HUES48 (cell line): ENCODE data around the gene CCAR1.
"Not testable (repeated sequence)": the region's sequence is repeated elsewhere in the genome, so short reads cannot be mapped to it uniquely, and the experiment has no call there.

ENCODE experiments used
- H3K27ac ChIP-seq: one replicate; pipeline ENCODE4 v1.7.0; 2013; ENCODE audit warnings: low read depth, low read length, inconsistent platforms
- H3K27me3 ChIP-seq: 2 replicates; pipeline ENCODE4 v1.6.1; 2013; ENCODE audit warnings: mild to moderate bottlenecking, low read length; ENCODE audit not compliant: control insufficient read depth, insufficient read depth
- H3K36me3 ChIP-seq: 2 replicates; pipeline ENCODE4 v1.6.1; 2013; ENCODE audit warnings: low read length; ENCODE audit not compliant: control insufficient read depth, insufficient read depth
- H3K4me1 ChIP-seq: 2 replicates; pipeline ENCODE4 v1.6.1; 2013; ENCODE audit warnings: mild to moderate bottlenecking, low read length; ENCODE audit not compliant: control insufficient read depth, insufficient read depth
- H3K4me3 ChIP-seq: 2 replicates; pipeline ENCODE4 v1.5.1; 2013; ENCODE audit warnings: mild to moderate bottlenecking, low read depth, low read length
- H3K9ac ChIP-seq: 2 replicates; pipeline ENCODE4 v1.6.1; 2013; ENCODE audit warnings: mild to moderate bottlenecking, low read depth, low read length, moderate library complexity
- H3K9me3 ChIP-seq: 2 replicates; pipeline ENCODE4 v1.6.1; 2013; ENCODE audit warnings: low read length; ENCODE audit not compliant: control insufficient read depth, insufficient read depth

The CCAR1 gene

DNA sequence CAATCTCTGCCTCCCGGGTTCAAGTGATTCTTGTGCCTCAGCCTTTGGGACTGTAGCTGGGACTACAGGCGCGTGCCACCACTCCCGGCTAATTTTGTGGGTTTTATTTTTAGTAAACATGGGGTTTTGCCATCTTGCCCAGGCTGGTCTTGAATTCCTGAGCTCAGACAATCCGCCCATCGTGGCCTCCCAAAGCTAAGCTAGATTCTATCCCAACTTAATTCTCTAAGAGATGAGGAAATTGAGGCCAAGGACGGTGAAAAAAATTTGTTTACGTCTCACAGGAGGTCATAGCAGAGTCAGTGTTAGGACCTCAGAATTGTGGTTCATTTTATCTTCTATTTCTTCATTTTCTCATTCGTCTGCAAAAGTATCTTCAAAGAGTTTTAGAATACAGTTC lies 6.1 kb downstream of the CCAR1 start:
- Histone ChIP-seq H3K9me3 (no peaks in the 10 kb centered on the region), H3K4me3 (no peak overlapping the region), H3K27ac (no peak overlapping the region), H3K27me3 (no peaks in the 10 kb centered on the region), H3K4me1 (no peaks in the 10 kb centered on the region), H3K9ac (no peak overlapping the region), H3K36me3 (peaks cover 91% of the 10 kb centered on the region)

DNA sequence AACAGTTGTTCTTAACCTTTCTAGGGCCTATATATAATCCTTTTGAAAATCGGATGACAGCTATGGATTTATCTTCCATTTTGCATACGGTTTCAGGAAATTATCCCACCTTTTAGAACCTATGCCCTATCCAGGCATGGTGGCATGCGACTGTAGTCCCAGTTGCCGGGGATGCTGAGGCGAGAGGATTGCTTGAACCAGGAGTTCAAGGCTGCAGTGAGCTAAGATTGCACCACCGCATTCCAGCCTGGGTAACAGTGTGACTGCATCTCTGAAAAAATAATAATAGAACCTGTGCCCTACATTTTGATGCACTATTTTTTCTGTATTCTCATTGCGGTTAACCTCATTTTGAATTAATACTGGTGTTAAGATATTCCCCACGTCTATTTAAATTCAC lies 11.6 kb downstream of the CCAR1 start:
- no peak overlapping the region for H3K9ac ChIP-seq
- peaks cover 97% of the 10 kb centered on the region for H3K36me3 ChIP-seq
- no peak overlapping the region for H3K27ac ChIP-seq
- no peaks in the 10 kb centered on the region for H3K4me1 ChIP-seq
- no peaks in the 10 kb centered on the region for H3K27me3 ChIP-seq
- no peak overlapping the region for H3K4me3 ChIP-seq
- no peaks in the 10 kb centered on the region for H3K9me3 ChIP-seq

DNA sequence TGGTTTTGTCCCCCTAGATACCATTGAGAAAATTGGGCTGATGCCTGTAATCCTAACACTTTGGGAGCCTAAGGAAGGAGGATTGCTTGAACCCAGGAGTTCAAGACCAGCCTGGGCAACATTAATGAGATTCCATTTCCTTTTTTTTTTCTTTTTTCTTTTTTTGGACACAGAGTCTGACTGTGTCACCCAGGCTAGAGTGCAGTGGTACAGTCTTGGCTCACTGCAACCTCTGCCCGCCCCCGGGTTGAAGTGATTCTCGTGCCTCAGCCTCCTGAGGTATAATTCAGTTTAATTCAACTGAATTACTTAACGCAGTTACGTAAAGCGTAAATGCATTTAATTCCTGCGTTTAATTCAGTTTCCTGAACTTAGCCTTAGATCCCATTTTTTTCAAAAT lies 13.3 kb downstream of the CCAR1 start:
- H3K27ac ChIP-seq, result no peak overlapping the region
- peaks cover 99% of the 10 kb centered on the region for H3K36me3 ChIP-seq
- H3K4me1 ChIP-seq, result no peaks in the 10 kb centered on the region
- no peaks in the 10 kb centered on the region for H3K27me3 ChIP-seq
- H3K9me3 ChIP-seq, result no peaks in the 10 kb centered on the region
- H3K4me3 ChIP-seq, result no peak overlapping the region
- H3K9ac ChIP-seq, result no peak overlapping the region

DNA sequence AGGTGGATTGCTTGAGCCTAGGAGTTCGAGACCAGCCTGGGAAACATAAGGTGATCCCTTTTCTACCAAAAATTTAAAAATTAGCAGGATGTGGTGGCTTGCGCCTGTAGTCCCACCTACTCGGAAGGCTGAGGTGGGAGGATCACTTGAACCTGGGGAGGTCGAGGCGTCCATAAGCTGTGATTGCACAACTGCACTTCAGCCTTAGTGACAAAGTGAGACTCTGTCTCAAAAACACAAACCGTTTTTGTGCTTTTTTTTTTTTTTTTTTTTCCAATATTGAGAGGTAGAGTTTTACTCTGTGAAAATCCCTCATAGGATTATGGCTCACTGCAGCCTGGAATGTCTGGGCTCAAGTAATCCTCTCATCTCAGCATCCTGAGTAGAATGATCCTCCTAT lies 14.1 kb downstream of the CCAR1 start:
- no peak overlapping the region for H3K4me3 ChIP-seq
- H3K27ac ChIP-seq, result no peak overlapping the region
- H3K9me3 ChIP-seq, result no peaks in the 10 kb centered on the region
- no peaks in the 10 kb centered on the region for H3K4me1 ChIP-seq
- H3K36me3 ChIP-seq, result peaks cover 99% of the 10 kb centered on the region
- H3K27me3 ChIP-seq, result no peaks in the 10 kb centered on the region
- no peak overlapping the region for H3K9ac ChIP-seq

DNA sequence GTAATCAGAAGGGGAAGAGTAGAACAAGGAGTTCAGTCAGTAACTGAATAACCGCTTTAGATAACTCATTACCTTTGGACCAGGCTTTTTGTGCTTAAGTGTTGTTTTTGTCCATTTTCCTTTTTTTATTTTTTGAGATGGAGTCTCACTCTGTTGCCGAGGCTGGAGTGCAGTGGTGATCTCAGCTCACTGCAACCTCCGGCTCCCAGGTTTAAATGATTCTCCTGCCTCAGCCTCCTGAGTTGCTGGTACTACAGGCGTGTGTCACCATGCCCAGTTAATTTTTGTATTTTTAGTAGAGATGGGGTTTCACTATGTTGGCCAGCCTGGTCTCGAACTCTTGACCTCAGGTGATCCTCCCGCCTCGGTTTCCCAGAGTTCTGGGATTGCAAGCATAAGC lies 14.7 kb downstream of the CCAR1 start:
- not testable (repeated sequence) for H3K27me3 ChIP-seq, H3K9ac ChIP-seq, H3K27ac ChIP-seq, H3K4me3 ChIP-seq, H3K4me1 ChIP-seq, H3K9me3 ChIP-seq
- H3K36me3 ChIP-seq, result peaks cover 100% of the 10 kb centered on the region

DNA sequence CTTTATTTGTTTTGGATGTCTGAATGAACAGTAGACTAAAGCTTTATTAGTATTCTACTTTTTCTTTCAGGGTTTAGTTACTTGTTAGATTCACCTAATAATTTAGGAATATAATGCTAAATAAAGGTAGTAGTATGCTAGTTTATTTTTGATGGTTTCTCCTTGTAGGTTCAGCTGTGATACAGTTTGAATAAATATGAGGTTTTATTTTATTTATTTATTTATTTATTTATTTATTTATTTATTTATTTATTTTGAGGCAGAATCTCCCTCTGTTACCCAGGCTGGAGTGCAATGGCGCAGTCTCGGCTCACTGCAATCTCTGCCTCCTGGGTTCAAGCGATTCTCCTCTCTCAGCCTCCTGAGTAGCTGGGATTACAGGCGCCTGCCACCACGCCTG lies 19.6 kb downstream of the CCAR1 start:
- not testable (repeated sequence) for H3K27me3 ChIP-seq, H3K27ac ChIP-seq, H3K9me3 ChIP-seq, H3K4me1 ChIP-seq, H3K4me3 ChIP-seq, H3K9ac ChIP-seq
- peaks cover 97% of the 10 kb centered on the region for H3K36me3 ChIP-seq

DNA sequence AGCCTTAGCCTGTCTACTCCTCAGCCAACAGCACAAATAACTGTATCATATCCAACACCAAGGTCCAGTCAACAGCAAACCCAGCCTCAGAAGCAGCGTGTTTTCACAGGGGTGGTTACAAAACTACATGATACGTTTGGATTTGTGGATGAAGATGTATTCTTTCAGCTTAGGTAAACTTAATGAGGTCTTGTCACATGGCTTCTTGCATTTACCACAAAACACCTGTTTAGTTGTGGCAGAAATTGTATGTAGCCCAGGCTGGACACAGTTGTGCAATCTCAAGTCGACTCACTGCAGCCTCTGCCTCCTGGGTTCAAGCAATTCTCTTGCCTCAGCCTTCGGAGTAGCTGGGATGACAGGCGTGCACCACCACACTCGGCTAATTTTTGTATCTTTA lies 21.4 kb downstream of the CCAR1 start:
- H3K4me1 ChIP-seq, result no peaks in the 10 kb centered on the region
- no peaks in the 10 kb centered on the region for H3K9me3 ChIP-seq
- H3K9ac ChIP-seq, result no peak overlapping the region
- H3K27ac ChIP-seq, result no peak overlapping the region
- H3K4me3 ChIP-seq, result no peak overlapping the region
- H3K27me3 ChIP-seq, result no peaks in the 10 kb centered on the region
- peaks cover 96% of the 10 kb centered on the region for H3K36me3 ChIP-seq

DNA sequence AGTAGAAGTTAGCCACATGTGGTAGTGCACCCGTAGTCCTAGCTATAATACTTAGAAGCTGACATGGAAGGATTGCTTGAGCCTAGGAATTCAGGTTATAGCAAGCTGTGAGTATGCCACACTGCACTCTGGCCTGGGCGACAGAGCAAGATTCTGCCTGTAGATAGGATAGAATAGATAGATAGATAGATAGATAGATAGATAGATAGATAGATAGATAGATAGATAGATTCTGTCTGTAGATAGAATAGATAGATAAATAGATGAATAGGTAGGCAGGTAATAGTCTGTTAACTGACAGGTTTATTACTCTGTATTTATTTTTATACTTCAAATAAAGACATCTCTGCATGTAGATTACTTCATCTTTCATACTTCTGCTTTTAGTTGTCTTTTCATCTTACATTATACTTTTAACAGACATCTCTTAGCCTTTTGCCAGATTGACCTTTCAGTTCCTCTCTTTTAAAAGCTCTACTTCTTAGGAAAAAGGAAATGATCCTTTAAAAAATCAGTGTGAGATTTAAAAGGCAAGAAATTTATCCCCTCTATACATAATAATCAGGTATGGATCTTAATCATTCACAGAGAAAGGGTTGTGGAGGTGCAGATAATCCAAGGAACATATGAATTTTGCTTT lies 31.8 kb downstream of the CCAR1 start:
- no peak overlapping the region for H3K4me3 ChIP-seq
- no peaks in the 10 kb centered on the region for H3K9me3 ChIP-seq
- H3K9ac ChIP-seq, result no peak overlapping the region
- no peaks in the 10 kb centered on the region for H3K4me1 ChIP-seq
- H3K36me3 ChIP-seq, result peaks cover 98% of the 10 kb centered on the region
- H3K27ac ChIP-seq, result no peak overlapping the region
- no peaks in the 10 kb centered on the region for H3K27me3 ChIP-seq

DNA sequence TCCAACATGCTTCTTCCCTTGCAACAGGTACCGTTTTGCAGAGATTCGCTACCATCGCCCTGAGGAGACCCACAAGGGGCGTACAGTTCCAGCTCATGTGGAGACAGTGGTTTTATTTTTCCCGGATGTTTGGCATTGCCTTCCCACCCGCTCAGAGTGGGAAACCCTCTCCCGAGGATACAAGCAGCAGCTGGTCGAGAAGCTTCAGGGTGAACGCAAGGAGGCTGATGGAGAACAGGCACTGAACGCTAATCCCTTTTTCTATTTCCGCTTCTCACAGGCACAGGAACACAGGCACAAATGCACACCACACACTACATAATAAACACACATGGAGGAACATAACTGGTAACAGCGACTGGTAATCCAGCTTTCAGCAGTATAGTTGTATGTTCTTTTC lies 35.2 kb downstream of the CCAR1 start:
- Histone ChIP-seq H3K36me3 (peaks cover 96% of the 10 kb centered on the region), H3K9me3 (no peaks in the 10 kb centered on the region), H3K4me3 (no peak overlapping the region), H3K4me1 (no peaks in the 10 kb centered on the region), H3K27ac (no peak overlapping the region), H3K27me3 (no peaks in the 10 kb centered on the region), H3K9ac (no peak overlapping the region)

DNA sequence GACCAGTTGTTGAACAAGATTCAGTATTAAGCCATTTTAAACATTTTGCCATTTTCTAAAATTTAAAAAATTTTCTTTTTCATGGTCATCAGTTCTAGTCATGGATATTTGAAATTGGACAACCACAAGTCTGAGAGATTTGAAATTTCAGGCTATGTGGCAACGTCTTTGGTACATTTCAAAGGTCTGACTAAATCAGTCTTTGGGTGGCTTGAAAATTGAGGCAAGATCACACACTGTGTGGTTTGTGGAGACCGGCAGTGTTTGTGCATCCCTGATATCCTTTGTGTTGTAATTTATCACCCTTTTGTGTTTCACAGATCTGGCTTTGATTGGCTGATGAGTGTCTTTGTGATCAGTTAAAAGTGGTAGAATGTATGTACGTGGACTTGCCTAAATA lies 35.7 kb downstream of the CCAR1 start:
- H3K4me3 ChIP-seq, result no peak overlapping the region
- H3K9me3 ChIP-seq, result no peaks in the 10 kb centered on the region
- H3K27ac ChIP-seq, result no peak overlapping the region
- no peaks in the 10 kb centered on the region for H3K27me3 ChIP-seq
- peaks cover 96% of the 10 kb centered on the region for H3K36me3 ChIP-seq
- H3K9ac ChIP-seq, result no peak overlapping the region
- no peaks in the 10 kb centered on the region for H3K4me1 ChIP-seq

DNA sequence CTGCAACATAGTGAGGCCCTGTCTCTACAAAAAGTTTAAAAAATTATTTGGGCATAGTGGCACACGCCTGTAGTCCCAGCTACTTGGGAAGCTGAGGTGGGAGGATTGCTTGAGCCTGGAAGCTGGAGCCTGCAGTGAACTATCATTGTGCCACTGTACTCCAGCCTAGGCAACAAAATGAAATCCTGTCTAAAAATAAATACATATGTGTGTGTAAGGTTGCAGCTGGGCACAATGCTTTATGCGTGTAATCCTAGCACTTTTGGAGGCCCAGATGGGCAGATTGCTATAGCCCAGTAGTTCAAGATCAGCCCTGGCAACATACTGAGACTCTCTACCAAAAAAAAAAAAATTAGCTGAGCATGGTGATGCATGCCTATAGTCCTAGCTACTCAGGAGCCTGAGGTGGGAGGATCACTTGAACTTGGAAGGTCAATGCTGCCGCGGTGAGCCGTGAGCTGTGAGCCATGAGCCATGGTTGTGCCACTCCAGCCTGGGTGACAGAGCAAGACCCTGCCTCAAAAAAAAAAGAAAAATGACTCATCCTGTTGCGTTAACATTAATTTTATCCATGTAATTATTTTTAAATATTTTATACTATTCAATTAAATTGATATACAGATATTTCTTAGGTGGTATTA lies 38.3 kb downstream of the CCAR1 start:
- Histone ChIP-seq H3K9me3 (no peaks in the 10 kb centered on the region), H3K4me1 (no peaks in the 10 kb centered on the region), H3K9ac (no peak overlapping the region), H3K27me3 (no peaks in the 10 kb centered on the region), H3K27ac (no peak overlapping the region), H3K36me3 (peaks cover 95% of the 10 kb centered on the region), H3K4me3 (no peak overlapping the region)
